Measurements from ENCODE around the gene IGF2BP3. TPM values are rescaled to one million over a fixed set of nuclear protein-coding genes. Genes with fewer than 3 reads are reported as not detected.

Gene IGF2BP3
- total and polyA plus RNA-seq, 4 donors: 0.18 to 60.2 (median 1.5) TPM

DNA sequence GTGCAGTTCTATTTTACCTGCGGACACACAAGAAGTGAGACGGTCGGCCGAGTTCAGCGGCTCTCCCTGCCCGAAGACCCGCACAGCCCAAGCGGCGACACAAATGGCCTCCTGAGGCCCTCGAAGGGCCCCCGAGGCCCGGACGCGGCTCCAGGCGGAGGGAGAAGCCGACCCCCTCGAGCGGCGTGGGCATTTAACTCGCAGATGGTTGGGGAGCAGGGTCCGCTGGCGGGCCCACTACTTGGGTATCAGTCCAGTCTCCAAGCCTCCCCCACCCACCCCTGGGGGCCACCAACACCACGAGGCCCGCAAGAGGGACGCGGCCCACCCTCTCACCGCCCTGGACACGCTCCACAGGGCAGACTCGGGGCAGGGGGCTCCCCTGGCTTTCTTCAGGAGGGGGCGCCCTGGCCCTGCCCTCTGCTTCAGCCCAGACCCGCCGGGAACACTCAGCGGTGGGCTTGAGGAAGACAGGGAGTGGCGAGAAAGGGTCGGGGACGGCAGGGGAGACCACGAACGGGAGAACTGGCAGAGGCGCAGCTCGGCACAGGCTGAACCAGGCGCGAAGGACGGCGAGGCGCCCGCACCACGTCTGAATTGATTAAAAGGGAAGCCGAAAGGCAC is 1.7 kb downstream of the IGF2BP3 start:
- ATAC-seq (ENCODE audit: insufficient read depth, low FRiP score): no peak
- no peak for TF ChIP-seq CTCF (IDR thresholded peaks at IDR 0.05; ENCODE audit: control extremely low read depth, extremely low read depth)

GRCh38 chr7:23467806-23468525 is 2.3 kb downstream of the IGF2BP3 start:
- H3K27ac ChIP-seq (ENCODE audit: low read depth in 1 of 2, low read length in 1 of 2): no peak overlapping the region
- 4 to 8% methylated on average over 32 of the region's 32 CpGs for WGBS, 2 donors
- no peak overlapping the region for H3K4me3 ChIP-seq
- no peak for TF ChIP-seq CTCF (IDR thresholded peaks at IDR 0.05; ENCODE audit: control extremely low read depth, extremely low read depth)
- no peak for ATAC-seq (ENCODE audit: insufficient read depth, low FRiP score)
- H3K4me1 ChIP-seq (ENCODE audit: control insufficient read depth in 5 of 5, insufficient read depth in 5 of 5, low read length in 5 of 5): peaks cover 3 to 55% (median 20%) of the 10 kb centered on the region in 5 donors
- peak overlapping the region; percentile 69 to 99 for H3K9ac ChIP-seq (ENCODE audit: insufficient read depth in 1 of 2, low read length in 2 of 2)
- H3K36me3 ChIP-seq (ENCODE audit: control insufficient read depth in 4 of 4, insufficient read depth in 4 of 4, low read length in 4 of 4): peaks cover 0 to 10% (median 0%) of the 10 kb centered on the region in 4 donors
- H3K27me3 ChIP-seq (ENCODE audit: control insufficient read depth in 3 of 3, insufficient read depth in 3 of 3, low read length in 2 of 3): peaks cover 0 to 9% (median 0%) of the 10 kb centered on the region in 3 donors
- peak; percentile 61 to 74 (median 62) for DNase-seq
- peaks cover 0 to 5% (median 0%) of the 10 kb centered on the region in 4 donors for H3K9me3 ChIP-seq (ENCODE audit: control insufficient read depth in 4 of 4, insufficient read depth in 3 of 4, low read length in 3 of 4)

More for the DNA sequence above, 1.7 kb downstream of the IGF2BP3 start:
- Histone ChIP-seq H3K9me3 (ENCODE audit: control insufficient read depth in 4 of 4, insufficient read depth in 3 of 4, low read length in 3 of 4) (peaks cover 0 to 5% (median 0%) of the 10 kb centered on the region in 4 donors), H3K4me1 (ENCODE audit: control insufficient read depth in 5 of 5, insufficient read depth in 5 of 5, low read length in 5 of 5) (peaks cover 3 to 54% (median 22%) of the 10 kb centered on the region in 5 donors), H3K4me3 (no peak overlapping the region), H3K9ac (ENCODE audit: insufficient read depth in 1 of 2, low read length in 2 of 2) (peak overlapping the region; percentile 69 to 99), H3K27me3 (ENCODE audit: control insufficient read depth in 3 of 3, insufficient read depth in 3 of 3, low read length in 2 of 3) (peaks cover 0 to 12% (median 0%) of the 10 kb centered on the region in 3 donors), H3K27ac (ENCODE audit: low read depth in 1 of 2, low read length in 1 of 2) (no peak overlapping the region), H3K36me3 (ENCODE audit: control insufficient read depth in 4 of 4, insufficient read depth in 4 of 4, low read length in 4 of 4) (peaks cover 0 to 10% (median 0%) of the 10 kb centered on the region in 4 donors)
- peak in 2 of 3 donors; percentile 44 to 53 for DNase-seq
- WGBS, 2 donors: 2 to 5% methylated on average over 48 of the region's 48 CpGs

- Histone ChIP-seq H3K4me1 (ENCODE audit: control insufficient read depth in 5 of 5, insufficient read depth in 5 of 5, low read length in 5 of 5) (peaks cover 3 to 53% (median 20%) of the 10 kb centered on the region in 5 donors), H3K36me3 (ENCODE audit: control insufficient read depth in 4 of 4, insufficient read depth in 4 of 4, low read length in 4 of 4) (peaks cover 0 to 10% (median 0%) of the 10 kb centered on the region in 4 donors), H3K9ac (ENCODE audit: insufficient read depth in 1 of 2, low read length in 2 of 2) (peak overlapping the region; percentile 69 to 99), H3K4me3 (no peak overlapping the region), H3K27me3 (ENCODE audit: control insufficient read depth in 3 of 3, insufficient read depth in 3 of 3, low read length in 2 of 3) (peaks cover 0 to 9% (median 0%) of the 10 kb centered on the region in 3 donors), H3K27ac (ENCODE audit: low read depth in 1 of 2, low read length in 1 of 2) (no peak overlapping the region), H3K9me3 (ENCODE audit: control insufficient read depth in 4 of 4, insufficient read depth in 3 of 4, low read length in 3 of 4) (peaks cover 0 to 5% (median 0%) of the 10 kb centered on the region in 4 donors)
- WGBS, 2 donors: 22 to 33% methylated on average over 11 of the region's 11 CpGs
- TF ChIP-seq CTCF (IDR thresholded peaks at IDR 0.05; ENCODE audit: control extremely low read depth, extremely low read depth): no peak
- DNase-seq (peak; percentile 31 to 70 (median 70)), ATAC-seq (ENCODE audit: insufficient read depth, low FRiP score) (no peak)
Observed at GRCh38 chr7:23467291-23467805, 2.9 kb downstream of the IGF2BP3 start.

Data from lung (tissue), 12 donors.